ENCODE data around the gene DMGDH.

GRCh38 chr5:79062436-79062835 is 7.0 kb downstream of the DMGDH start:
- TF ChIP-seq CTCF (IDR thresholded peaks at IDR 0.05) = no peak
- no peak for TF ChIP-seq EZH2 (IDR thresholded peaks at IDR 0.05; ENCODE audit: borderline replicate concordance, insufficient read depth, low read depth, low read length, poor library complexity, severe bottlenecking)
